GM12878 (cell line): ENCODE results near the gene EVX1.

Experiments used
- ATF2 ChIP-seq: IDR thresholded peaks from 2 replicates; pipeline ENCODE4 v1.6.1; 2012; ENCODE audit warnings: low read length, inconsistent platforms
- ATF7 ChIP-seq: fragments of 450-650 bp; IDR thresholded peaks from 2 replicates; pipeline ENCODE4 v1.6.1; 2016; ENCODE audit warnings: low read depth, mild to moderate bottlenecking
- CBX3 ChIP-seq: fragments of 200-600 bp; sonication (generic); IDR thresholded peaks from 2 replicates; pipeline ENCODE4 v1.6.1; 2016; ENCODE audit warnings: low read depth, borderline replicate concordance
- CHD2 ChIP-seq: IDR thresholded peaks from 2 replicates; pipeline ENCODE4 v1.6.1; 2011; ENCODE audit warnings: low read depth, low read length, improper control_type of control experiment, borderline replicate concordance
- CREB1 ChIP-seq: IDR thresholded peaks from 2 replicates; pipeline ENCODE4 v1.6.1; 2012; ENCODE audit warnings: low read depth, mild to moderate bottlenecking, inconsistent platforms
- CTCF ChIP-seq, 3 experiments: IDR thresholded peaks in 2 of 3; conservative IDR thresholded peaks in 1 of 3; 2 replicates each; pipeline ENCODE4 v1.5.1; 2011; ENCODE audit warnings: low read depth in 3 of 3, low read length in 3 of 3, mild to moderate bottlenecking in 3 of 3, control low read depth in 2 of 3, moderate library complexity in 2 of 3, inconsistent platforms in 1 of 3, mixed read lengths in 1 of 3; ENCODE audit not compliant: control insufficient read depth in 2 of 3, insufficient read depth in 1 of 3; ENCODE audit errors: extremely low read depth in 1 of 3
- JUND ChIP-seq: IDR thresholded peaks from 2 replicates; pipeline ENCODE4 v1.6.1; 2012; ENCODE audit warnings: low read depth, mild to moderate bottlenecking, low read length, improper control_type of control experiment, moderate library complexity
- MTA2 ChIP-seq: fragments of 450-650 bp; IDR thresholded peaks from 2 replicates; pipeline ENCODE4 v1.6.1; 2016; ENCODE audit warnings: low read depth, mild to moderate bottlenecking, moderate library complexity
- REST ChIP-seq: IDR thresholded peaks from 2 replicates; pipeline ENCODE4 v1.6.1; 2012; ENCODE audit warnings: mild to moderate bottlenecking, low read depth, low read length
- RUNX3 ChIP-seq: IDR thresholded peaks from 2 replicates; pipeline ENCODE4 v1.6.1; 2012; ENCODE audit warnings: low read length, inconsistent platforms
- SMC3 ChIP-seq: IDR thresholded peaks from 2 replicates; pipeline ENCODE4 v1.6.1; 2011; ENCODE audit warnings: low read length, improper control_type of control experiment, borderline replicate concordance
- SUPT20H ChIP-seq: IDR thresholded peaks from 2 replicates; pipeline ENCODE4 v1.6.1; 2011; ENCODE audit warnings: low read depth, mild to moderate bottlenecking, low read length, moderate library complexity, borderline replicate concordance; ENCODE audit not compliant: control insufficient read depth

- TF ChIP-seq REST (no peak), ATF7 (no peak), CREB1 (no peak), ATF2 (no peak), CTCF (IDR thresholded peaks at IDR 0.05 in 2 of 3, conservative IDR thresholded peaks at IDR 0.05 in 1 of 3; ENCODE audit: control insufficient read depth in 2 of 3, extremely low read depth in 1 of 3, insufficient read depth in 1 of 3, low read depth in 3 of 3, low read length in 3 of 3) (no peak), MTA2 (no peak), SMC3 (no peak), RUNX3 (no peak), CHD2 (no peak), CBX3 (no peak), JUND (no peak), SUPT20H (no peak)
Observed at GRCh38 chr7:27211084-27211446, 31.5 kb upstream of the EVX1 start.
